NCI-H2029 (cell line): Measurements from ENCODE around the gene SREBF1.

Experiments used
- DNase-seq: peaks from one replicate; lab custom pipeline; 2025; lab: John Stamatoyannopoulos, UW

SREBF1 gene

GRCh38 chr17:17795946-17796786, 40.6 kb downstream of the SREBF1 start:
- DNase-seq: no peak

DNA sequence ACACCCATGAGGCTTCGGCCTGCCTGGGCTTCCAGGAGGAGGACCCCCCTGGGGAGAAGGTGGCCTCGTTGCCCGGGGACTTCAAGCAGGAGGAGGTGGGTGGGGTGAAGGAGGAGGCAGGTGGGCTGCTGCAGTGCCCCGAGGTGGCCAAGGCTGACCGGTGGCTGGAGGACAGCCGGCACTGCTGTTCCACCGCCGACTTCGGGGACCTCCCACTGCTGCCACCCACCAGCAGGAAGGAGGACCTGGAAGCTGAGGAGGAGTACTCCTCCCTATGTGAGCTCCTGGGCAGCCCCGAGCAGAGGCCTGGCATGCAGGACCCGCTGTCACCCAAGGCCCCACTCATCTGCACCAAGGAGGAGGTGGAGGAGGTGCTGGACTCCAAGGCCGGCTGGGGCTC, 41.5 kb downstream of the SREBF1 start:
- no peak for DNase-seq

GRCh38 chr17:17794382-17794781, 42.4 kb downstream of the SREBF1 start:
- DNase-seq: no peak

GRCh38 chr17:17793378-17794214, 43.2 kb downstream of the SREBF1 start:
- no peak for DNase-seq

DNA sequence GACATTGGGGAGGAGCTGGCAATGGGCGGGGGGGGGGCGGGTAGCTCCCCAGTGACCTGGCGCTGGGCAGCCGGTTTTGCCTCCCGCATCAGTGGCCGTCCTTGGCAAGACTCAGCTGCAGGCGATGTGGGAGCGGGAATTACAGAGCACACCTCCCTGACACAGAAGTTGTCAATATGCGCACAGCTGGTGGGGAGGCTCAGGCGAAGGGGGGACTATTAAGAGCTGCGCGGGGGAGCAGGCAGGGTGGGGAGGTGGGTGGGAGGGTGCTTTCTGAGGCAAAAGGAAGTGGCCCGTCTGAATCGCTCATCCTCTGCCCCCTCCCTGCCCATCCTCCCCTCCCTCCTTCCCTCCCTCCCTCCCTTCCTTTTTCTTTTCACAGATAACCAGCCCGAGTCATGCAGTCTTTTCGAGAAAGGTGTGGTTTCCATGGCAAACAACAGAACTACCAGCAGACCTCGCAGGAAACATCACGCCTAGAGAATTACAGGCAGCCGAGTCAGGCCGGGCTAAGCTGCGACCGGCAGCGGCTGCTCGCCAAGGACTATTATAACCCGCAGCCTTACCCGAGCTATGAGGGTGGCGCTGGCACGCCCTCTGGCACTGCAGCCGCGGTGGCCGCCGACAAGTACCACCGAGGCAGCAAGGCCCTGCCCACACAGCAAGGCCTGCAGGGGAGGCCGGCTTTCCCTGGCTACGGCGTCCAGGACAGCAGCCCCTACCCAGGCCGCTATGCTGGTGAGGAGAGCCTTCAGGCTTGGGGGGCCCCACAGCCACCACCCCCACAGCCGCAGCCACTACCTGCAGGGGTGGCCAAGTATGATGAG, 44.0 kb downstream of the SREBF1 start:
- no peak for DNase-seq

GRCh38 chr17:17792037-17792550, 44.7 kb downstream of the SREBF1 start:
- DNase-seq: no peak

DNA sequence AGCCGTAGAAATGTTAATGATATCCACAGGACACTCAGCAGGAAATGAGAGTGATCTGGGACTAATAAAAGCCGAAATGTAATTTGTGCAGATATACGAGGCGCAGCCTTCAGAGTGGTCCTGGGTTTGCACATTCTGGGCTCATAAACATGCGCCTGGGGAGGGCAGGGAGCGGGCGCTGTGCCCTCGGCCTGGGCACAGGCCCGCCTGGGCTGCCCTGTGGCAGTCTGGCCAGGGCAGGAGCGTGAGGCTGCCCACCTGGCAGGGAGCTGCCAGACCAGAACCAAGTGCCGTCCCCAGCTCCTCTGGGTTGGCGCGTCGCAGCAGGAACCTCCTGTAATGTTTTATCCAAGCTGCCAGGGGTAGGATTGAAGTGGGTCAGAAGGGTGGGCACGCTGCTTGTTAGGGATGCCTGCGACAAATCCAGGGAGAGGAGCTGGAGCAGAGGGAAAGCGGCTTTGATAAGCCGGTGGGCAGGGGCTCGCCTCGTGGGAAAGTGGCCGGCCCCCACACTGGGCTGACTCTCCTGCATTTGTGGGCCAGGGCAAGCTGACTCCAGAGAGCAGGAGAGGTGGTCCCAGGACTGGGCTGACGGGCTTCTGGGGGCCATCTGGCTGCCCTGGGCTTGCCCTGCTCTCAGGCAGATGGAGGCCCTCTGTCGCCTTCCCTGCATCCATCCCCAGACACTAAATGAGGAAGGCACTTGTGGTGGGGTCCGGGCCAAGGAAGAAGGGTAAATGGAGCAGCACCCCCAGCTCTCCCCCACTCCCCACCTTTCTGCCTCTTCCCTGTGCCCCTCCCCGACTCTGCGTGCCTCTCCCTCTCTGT, 45.9 kb downstream of the SREBF1 start:
- no peak for DNase-seq

GRCh38 chr17:17789828-17790636, 46.8 kb downstream of the SREBF1 start:
- no peak for DNase-seq

DNA sequence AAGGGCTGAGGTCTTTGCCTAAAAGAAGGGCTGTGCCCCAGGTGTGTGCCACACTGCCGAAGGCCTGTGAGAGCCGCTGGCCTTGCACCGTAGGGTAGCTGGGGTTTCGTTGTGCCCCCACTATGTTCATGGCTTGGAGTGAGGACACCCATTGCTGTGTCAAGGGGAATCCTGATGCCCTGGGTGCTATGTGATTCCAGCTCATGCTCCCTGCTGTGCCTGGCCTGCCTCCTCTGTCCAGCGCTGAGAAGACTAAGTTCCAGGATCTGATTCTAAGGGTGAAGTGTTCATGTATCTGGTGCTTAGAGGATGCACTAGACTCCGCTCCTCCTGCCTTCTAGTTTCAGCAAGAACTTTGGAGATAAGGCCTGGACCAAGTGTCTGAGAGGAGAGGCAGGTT, 47.4 kb downstream of the SREBF1 start:
- no peak for DNase-seq

DNA sequence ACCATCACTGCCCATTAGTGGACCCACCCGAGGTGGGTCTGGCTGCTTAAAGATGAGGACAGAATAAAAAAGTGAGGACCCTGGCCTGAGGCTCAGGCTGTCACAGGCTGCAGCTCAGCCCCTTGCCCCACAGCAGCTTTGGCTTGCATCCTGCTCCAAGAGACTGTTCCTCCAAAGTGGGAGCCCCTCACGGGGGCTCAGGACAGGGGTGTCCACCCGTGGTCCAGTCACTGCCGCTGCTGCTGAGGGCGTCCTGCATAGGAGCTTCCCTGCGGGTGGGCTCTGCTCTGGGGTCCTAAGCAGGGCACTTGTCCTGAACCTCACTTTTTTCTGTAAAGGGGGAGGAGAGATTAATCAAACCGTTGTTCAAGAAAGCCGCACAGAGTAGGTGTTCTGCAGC, 47.8 kb downstream of the SREBF1 start:
- DNase-seq: no peak

DNA sequence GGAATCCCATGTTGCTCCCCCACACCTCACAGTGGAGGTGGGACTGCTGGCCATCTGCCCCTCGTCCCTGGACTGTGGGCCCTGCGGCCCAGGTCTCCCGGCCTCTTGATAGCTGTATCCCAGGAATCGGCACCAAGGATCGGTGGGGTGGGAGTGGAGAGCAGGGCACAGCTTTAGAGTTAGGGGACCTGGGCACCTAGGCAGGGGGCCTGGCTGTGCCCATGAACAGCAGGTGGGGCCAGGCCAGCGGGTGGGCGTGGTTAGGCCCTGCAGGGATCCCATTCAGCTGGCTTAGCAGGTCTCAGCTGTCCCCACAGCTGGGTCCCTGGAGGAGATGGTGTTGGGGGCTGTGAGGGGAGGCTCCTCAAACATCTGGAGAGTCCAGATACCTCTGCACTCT, 49.2 kb downstream of the SREBF1 start:
- DNase-seq: no peak

- DNase-seq: no peak
Observed at GRCh38 chr17:17786998-17787397, 49.8 kb downstream of the SREBF1 start.

DNA sequence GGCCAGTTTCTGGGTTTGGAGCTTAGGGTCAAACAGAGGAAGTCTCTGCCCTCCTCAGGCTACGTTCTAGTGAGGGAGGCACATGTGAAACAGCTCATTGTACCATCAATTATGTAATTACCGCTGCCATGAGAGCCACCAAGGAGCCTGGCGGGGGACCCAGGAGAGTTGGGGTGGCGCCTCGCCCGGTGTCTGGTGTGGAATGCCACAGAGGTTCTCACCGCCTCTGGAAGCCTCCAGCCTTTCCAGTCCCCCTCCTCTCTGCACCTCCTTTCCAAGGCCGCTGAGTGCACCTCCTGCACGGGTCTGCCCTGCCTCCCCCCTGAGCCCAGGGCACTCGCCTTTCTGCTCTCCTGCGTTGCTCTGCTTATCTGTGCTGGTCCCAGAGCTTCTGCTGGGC, 51.4 kb downstream of the SREBF1 start:
- DNase-seq: no peak

GRCh38 chr17:17784657-17785267, 52.0 kb downstream of the SREBF1 start:
- no peak for DNase-seq

DNA sequence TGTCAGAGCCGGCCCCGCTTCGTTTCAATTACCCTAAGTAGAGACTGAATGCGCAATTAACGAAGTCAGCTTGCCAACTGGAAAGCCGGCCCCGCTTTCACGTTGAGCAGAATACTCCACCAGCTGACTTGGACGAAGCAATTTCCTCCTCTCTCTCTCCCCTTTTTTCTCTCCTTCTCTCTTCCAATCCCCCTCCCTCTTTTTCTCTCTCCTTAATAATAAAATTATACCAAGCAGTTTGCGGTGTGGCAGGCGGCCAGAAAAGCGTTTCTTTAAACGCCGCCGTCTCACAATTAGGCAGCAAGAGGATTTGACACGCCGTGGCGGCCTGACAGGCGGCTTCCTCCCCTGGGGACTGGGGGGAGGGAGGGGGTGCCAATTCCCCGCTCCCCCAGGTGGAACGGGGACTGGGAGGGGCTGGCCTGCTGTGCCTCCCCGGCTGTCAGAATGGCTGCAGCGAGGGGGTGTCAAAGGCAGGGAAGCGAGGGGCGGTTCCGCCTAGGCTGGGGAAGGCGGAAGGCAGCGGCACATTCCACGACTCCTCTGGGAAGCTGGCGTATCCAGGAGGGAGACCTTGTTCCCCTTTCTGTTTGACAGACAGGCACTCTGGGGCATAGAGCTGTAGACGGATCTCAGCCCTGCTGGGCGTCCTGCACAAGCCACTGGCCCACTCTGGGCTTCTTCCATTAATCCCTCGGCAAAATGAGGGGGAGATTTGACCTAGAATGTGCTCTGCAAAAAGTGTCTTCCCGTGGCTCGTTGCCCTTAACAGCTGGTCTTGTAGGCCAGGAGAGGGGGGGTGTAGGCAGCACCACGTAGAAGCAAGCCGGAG, 52.7 kb downstream of the SREBF1 start:
- DNase-seq: peak; percentile 41

GRCh38 chr17:17783116-17783824, 53.5 kb downstream of the SREBF1 start:
- DNase-seq: peak; percentile 46

DNA sequence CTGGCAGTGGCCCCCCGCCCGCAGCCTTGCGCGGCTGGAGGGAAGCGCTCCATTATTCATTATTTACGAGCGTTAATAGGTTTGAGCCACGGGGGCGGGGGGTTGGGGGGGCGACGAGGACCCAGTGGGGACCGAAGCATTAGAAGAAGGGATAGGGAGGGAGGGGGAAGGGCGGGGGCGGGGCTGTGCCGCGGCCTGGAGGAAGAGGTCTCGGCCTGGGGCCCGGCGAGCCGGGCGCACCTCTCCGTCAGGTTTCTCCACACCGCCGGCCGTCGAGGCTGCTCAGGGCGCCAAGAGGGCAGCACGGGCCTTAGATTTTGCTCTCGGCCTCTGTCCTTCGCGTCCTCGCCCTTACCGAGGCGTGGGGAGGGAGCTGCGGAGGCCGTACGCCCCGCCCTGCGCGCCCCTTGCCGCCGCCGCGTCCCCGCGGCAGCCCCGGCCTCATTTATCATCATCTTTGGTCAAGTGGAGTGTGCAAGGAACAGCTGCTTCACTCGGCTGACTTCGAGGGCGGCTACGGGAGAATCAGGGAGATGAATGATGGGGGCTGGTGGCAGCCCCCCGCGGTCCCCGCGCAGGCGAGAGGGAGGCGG, 54.2 kb downstream of the SREBF1 start:
- peak; percentile 19 for DNase-seq
